SIG-M5 treated with dmso at 0.1 percent for 504 hours (cell line): Measurements from ENCODE around the gene CLDN11.

Source experiments
- DNase-seq: peaks from one replicate; lab custom pipeline; 2025; ENCODE audit not compliant: unreplicated experiment; lab: John Stamatoyannopoulos, UW

Gene CLDN11

DNA sequence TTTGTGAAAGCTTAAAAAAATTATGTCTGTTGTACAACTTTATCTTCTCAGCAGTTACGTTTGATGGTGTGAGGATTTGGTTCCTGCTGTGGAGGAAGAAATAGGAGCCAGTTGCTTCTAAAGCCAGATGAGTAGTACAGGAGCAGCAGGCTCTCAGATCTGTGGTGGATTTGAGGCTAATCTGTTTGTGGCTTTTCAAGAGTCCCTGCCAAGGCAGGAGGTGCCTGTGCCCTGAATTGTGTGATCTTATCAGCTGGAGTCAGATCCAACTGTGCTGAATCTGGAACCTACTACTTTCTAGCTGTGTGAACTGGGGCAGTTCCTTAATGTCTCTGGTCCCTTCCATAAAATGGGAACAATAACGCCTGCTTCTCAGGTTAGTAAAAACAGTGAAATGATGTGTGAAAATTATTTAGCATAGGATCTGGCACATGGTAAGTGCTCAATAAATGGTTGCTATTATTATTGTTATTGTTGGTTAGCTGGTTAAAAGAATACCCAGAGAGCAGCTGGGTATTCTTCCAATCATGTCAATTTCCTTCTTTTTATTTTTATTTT, 7.7 kb downstream of the CLDN11 start:
- DNase-seq, result no peak

- no peak for DNase-seq
These were observed 9.4 kb downstream of the CLDN11 start for GRCh38 chr3:170428095-170428494.

DNA sequence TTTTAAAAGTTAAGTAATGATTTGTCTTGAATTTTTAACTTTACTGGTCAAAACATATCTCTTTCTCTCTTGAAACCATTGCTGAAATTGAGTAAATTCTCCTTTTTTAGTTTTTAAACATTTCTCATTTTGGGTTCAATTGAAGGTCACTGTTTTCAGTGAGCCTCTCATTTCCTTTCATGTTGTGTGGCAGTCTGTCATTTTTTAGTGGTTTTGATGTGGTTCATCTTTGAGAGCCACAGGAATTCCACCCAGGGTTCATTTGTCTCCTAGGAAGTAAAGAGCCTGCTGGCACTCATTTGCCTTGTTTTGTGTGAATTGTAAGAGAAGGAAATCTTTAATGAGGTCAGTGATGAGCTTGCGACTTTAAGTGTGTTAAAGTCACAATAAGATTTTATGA, 10.4 kb downstream of the CLDN11 start:
- no peak for DNase-seq

- no peak for DNase-seq
These were observed 12.4 kb downstream of the CLDN11 start for GRCh38 chr3:170431054-170431453.

DNA sequence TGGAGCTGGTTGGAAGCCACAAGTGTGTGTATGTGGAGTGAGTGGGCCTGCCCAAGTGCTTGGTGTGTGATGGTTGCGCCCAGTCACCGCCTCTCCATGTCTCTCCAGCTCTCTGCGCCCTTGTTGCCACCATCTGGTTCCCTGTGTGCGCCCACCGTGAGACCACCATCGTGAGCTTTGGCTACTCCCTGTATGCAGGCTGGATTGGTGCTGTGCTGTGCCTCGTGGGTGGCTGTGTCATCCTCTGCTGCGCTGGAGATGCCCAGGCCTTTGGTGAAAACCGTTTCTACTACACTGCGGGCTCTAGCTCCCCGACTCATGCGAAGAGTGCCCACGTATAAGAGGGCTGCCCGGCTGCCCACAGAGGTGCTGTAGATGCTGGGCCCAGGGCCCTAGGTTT, 13.7 kb downstream of the CLDN11 start:
- no peak for DNase-seq

- DNase-seq, result no peak
These were observed 18.0 kb downstream of the CLDN11 start for GRCh38 chr3:170436697-170437096.

DNA sequence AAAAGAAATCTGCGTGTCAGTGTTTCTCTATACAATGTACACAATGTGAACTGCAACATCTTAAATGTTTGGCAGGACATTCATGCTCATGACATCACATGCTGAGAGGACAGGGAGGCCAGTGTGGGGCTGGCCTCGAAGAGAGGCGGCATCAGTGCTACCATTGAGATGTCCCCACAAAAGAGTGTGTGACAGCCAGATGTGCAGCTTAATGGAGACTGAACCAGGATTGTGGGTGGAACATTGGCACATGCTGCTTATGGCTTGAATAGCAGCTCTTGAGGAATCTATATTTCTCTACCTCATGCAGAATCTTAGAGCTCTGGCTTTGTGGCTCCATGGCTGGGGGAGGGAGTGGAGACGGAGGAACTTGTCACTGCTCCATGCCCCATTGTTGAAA, 18.5 kb downstream of the CLDN11 start:
- no peak for DNase-seq

- DNase-seq, result no peak
These were observed 19.2 kb downstream of the CLDN11 start for GRCh38 chr3:170437696-170438407.

DNA sequence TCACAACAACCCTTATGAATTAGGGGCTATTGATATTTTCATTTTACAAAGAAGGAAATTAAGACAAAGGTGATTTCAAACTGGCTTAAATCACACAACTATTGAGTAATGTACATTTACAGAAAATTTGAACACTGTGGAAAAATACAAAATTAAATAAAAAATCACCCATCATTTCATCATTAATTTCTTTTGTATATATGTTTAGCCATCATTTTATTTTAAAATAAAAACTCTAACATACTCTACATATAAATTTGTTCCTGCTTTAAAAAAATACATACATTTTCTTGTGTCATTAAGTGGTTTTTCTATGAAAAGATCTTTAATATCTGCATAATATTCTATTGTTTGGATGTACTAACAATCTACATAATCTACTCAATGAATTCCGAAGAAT, 20.2 kb downstream of the CLDN11 start:
- no peak for DNase-seq

DNA sequence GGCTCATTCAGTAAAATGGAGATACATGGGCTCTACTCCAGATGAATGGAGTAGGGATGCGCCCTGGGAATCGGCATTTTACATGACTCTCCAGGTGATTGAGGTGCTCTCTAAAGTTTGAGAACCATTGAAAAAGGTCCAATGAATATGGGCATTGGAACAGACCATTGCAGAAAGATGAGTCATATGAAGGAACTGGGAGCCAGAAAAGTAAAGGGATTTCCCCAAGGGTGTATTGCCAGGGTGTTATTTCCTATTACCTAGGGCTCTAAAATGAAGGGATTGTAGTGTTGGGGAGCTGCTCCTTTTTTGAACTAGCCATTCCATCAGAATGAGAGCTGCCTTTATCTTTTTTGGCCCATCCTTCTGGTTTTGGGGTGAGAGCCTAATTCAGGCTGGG, 21.7 kb downstream of the CLDN11 start:
- no peak for DNase-seq

- DNase-seq, result no peak
These were observed 22.7 kb downstream of the CLDN11 start for GRCh38 chr3:170441412-170441811.

GRCh38 chr3:170442947-170443346, 24.3 kb downstream of the CLDN11 start:
- DNase-seq, result no peak

- DNase-seq, result no peak
These were observed 24.8 kb downstream of the CLDN11 start for GRCh38 chr3:170443457-170443856.

- DNase-seq, result no peak
These were observed 29.9 kb downstream of the CLDN11 start for GRCh38 chr3:170448584-170448983.

- DNase-seq, result no peak
These were observed 31.4 kb downstream of the CLDN11 start for GRCh38 chr3:170450039-170450438.

GRCh38 chr3:170454509-170454908, 35.8 kb downstream of the CLDN11 start:
- DNase-seq, result no peak

DNA sequence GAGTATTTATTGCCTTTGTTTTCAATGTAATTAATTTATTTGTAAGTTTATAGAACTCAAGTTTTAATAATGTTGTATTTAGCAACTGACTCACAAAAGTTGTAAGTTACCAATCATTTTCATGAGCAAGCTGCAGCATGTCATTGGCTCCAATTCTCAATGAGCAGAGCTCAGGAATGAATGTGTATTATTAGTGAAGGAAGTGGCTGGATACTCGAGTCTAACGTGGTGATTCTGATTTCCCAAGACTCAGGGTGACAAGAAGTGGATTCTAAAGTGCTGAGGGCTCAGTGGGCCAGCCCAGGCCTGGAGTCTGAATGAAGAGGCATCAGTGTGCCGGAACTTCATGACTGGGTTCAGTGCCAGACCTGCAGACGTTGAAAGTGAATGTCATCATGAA, 39.6 kb downstream of the CLDN11 start:
- DNase-seq, result no peak

- no peak for DNase-seq
These were observed 44.3 kb downstream of the CLDN11 start for GRCh38 chr3:170463011-170463410.

GRCh38 chr3:170465955-170466354, 47.3 kb downstream of the CLDN11 start:
- DNase-seq, result no peak

- no peak for DNase-seq
These were observed 48.3 kb downstream of the CLDN11 start for GRCh38 chr3:170467007-170467406.

DNA sequence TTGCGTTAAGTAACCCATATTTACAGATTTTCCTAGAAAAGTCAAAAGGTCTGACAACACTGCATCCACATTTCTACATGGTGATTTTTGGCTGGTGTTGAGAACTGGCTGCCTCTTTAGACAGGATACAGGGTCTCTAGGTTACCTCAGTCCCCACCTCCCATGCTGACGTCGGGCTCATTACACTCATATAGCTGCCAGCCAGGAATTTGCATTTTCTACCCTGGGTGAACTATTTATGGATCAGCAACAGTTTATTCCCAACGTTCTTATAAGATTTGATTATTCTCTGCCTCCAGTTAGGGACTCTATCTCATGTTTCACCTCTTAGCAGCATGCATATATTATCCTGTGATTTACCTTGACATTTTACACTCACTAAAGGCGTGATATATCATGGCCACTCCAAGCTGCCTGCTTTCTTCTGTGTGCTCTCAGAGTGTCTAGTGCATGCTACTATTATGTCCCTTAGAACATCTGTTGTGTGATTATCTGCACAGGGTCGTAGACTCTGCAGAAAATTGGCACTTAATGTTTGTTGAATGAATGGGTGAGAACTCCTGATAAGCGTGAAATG, 49.0 kb downstream of the CLDN11 start:
- DNase-seq, result no peak

DNA sequence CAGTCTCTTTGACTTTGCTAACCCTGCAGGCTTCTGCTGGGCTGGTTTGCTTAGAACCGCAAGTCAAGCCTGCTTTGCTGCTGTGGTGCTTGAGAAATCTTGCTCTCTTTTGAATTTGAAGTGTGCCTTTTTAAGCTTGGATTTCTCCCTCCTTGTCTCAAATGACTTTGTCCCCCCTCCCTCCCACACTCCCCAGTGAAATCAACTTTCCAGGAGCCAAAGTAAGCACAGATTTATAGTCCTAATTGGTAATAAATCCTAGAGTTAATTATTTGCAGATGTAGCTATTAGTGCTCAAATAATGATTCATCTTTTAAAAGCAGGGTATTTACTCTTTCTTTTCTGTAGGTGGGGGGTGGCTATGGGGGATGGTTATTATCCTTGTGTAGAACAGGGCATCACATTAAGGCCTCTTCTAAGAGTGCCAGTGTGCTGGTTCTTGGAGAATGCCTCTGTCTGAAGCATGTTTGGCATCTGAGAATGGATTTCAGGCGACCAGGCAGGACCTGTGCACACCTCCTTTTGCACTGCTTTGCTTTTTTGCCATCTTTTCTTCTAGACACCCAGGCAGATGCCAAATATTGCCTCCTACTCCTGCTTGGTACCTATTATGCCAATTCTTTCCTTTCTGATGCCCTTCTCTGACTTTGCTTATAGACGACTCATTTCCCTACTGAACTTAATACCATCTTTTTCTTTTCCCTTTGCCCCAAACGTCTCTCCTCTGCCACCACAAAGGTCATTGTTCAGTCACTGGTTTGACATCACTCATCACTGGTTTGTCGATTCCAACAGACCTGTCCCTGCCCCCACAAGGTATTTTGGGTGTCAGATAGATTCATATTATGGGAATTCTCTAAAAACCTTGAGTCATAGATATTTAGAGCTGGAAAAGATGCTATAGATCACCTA, 50.7 kb downstream of the CLDN11 start:
- DNase-seq, result no peak
